GM12892 (cell line): ENCODE results near the gene KLHDC9.

ENCODE experiments used
- POLR2A ChIP-seq: IDR thresholded peaks from 2 replicates; pipeline ENCODE4 v1.6.1; 2011; ENCODE audit warnings: low read depth, low read length, control low read depth
- POLR2AphosphoS5 ChIP-seq: IDR thresholded peaks from 2 replicates; pipeline ENCODE4 v1.6.1; 2011; ENCODE audit warnings: low read depth, low read length, control low read depth
- TAF1 ChIP-seq: IDR thresholded peaks from 2 replicates; pipeline ENCODE4 v1.6.1; 2011; ENCODE audit warnings: low read depth, mild to moderate bottlenecking, control low read depth, low read length, borderline replicate concordance

DNA sequence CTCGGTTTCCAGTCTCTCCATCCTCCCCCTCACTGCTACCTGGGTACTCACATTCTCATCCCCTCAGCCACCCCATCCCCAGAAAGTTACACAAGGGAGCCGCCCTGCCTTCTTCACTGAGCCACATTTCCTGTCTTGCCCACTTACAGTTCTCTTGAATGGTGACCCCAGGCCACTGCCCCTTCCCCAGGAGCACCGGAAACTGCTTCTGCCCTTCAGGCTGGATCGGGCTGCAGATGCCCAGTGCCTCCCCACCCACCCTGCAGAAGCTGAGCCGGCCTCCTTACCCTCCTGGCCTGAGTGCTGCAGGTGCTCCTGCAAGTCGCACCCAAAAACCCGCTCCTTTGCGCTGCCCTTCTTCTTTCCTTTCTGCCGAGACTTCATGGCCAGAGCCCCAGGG, 28.9 kb upstream of the KLHDC9 start:
- TF ChIP-seq TAF1 (no peak), POLR2A (no peak), POLR2AphosphoS5 (no peak)
